ENCODE results near the gene ZNF473. TPM values are rescaled to one million over a fixed set of nuclear protein-coding genes. Genes with fewer than 3 reads are reported as not detected.

ZNF473 gene
- total RNA-seq, 1 donor from 2014 or later = 9.6 TPM

DNA sequence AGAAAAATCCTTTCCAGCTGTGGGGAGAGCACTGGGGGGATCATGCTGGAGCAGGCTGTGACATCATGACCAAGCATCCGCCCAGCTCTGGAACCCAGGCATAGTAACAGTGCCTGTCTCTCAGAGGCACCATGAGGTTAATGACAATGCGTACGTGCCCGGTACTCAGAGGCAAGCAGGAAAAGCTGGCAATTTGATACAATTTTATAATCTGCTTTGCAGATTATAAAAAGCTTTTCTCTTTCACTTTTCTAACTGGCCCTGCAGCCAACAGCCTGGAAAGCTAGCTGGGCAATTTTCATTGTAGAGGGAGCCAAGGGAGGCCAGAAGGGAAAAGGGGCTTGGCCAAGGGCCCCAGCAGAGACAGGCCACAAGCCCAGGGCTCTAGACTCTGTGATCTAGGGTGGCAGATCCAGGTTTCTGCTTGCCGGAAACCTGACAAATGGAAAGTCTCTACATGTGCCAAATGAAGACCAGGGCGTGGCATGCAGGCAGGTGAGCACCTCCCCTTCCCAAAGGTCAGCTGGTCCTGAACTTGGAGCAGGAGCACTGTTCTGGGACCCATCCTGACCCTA lies 23.3 kb upstream of the ZNF473 start:
- intact Hi-C loops (cut with micrococcal nuclease) = no loop called here

DNA sequence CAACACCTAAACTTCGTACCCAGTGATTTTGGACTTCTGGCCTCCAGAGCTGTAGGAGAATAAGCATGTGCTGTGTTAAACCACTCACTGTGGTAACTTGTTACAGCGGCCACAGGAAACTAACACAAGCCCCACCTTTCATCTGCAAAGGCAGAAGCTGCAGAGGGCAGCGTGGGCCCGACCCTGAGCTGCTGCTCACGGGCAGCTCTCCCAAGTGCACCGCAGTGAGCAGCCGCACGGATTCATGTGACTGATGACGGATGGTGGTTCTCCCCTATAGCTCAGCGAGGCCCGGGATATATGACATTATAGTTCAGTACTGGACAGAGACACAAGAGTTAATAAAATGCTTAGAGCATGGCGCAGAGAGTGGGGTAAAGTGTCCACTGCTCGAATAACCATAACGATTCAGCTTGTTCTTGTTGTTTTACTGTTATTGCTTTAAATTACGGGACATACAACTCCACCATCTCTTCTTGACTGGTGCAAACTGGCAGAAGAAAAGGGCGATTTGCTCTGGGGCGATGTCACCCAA lies 22.5 kb upstream of the ZNF473 start:
- intact Hi-C loops (cut with micrococcal nuclease) = no loop called here

DNA sequence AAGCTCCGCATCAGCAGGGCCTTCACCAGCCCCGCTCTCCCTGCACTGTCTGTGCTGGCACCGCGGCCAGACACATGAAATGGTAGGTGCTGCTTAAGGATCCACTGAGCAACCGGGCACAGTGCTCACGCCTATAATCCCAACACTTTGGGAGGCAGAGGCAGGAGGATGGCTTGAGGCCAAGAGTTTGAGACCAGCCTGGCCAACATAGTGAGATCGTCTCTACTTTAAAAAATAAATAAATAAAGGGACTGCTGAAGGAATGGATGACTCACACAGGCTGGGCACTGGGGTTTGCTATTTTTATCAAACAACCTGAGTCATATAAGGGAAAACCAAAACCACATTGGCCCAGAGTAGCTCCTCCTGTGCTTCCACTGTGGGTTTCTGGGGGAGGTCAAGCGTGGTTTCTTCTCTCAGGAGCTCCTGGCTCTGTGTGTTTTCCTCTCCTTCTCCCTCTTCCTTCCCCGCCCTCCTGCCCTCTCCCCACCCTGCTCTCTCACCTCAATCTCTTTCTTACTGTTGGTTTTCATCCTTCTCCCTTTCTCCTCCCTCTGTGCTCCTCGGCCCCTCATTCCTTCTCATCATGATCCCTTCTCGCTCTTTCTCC lies 21.9 kb upstream of the ZNF473 start:
- intact Hi-C loops (cut with micrococcal nuclease) = loop anchor here (2.0 kb wide), 1 partner anchor 21 kb away; the partner anchor contains the start of gene VRK3

DNA sequence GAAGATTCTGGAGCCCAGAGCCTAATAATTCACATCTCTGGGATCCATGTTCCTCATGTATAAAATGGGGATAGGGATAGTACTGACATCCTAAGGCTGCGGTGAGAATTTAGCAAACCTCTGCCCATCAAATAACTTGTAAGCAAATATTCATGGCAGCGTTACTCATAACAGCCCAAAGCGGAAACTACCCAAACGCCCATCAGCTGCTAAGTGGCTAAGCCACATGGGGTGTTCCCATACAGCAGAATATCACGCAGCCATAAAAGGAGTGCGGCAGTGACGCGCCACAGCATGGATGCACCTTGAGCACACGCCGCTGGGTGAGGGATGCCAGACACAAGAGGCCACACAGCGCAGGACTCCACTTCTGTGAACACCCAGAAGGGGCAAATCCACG lies 20.4 kb upstream of the ZNF473 start:
- intact Hi-C loops (cut with micrococcal nuclease) = loop anchor here (2.0 kb wide), 1 partner anchor 19 kb away; the partner anchor contains the start of gene VRK3

DNA sequence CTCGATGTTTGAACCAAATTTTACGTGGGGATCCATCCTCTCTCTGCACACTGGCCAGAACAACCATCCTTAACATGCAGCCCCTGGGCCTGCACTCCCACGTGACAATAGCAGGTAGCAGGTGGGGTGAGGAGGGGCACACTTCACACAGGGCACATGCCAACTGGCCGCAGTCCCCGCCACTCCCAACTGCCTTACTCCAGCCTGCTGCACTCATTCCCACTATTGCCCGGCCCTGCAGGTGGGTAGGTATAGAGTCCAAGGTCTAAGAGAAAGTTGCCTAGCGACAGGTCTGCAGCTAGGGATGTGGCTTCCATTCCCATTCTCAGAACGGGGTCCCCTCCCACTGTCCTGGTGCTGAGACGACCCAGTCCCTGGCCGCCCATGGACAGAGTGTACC lies 18.6 kb upstream of the ZNF473 start:
- intact Hi-C loops (cut with micrococcal nuclease) = no loop called here

DNA sequence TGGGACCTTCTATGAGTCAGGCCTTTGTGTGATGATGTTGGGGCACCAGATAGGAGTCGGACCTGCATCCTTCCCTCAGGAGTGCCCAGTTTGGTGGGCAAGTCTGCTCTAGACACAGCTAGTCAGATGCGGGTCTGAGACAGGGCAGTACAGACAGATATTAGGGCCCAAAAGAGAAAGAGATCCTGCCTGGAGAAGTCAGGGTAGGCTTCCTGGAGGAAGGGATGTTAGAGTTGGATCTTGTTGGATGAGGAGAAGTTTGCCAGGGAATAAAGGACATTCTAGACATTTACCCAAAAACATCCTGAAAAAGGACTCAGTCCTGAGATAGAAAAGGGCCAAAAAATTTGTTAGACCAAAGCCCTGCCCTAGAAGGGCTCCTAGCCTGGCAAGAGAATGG lies 17.9 kb upstream of the ZNF473 start:
- intact Hi-C loops (cut with micrococcal nuclease) = no loop called here

- intact Hi-C loops (cut with micrococcal nuclease) = no loop called here
Observed at GRCh38 chr19:50008532-50008931, 17.3 kb upstream of the ZNF473 start.

GRCh38 chr19:50016225-50016807 lies 9.5 kb upstream of the ZNF473 start:
- intact Hi-C loops (cut with micrococcal nuclease) = no loop called here

- intact Hi-C loops (cut with micrococcal nuclease) = no loop called here
Observed at GRCh38 chr19:50020481-50020880, 5.3 kb upstream of the ZNF473 start.

DNA sequence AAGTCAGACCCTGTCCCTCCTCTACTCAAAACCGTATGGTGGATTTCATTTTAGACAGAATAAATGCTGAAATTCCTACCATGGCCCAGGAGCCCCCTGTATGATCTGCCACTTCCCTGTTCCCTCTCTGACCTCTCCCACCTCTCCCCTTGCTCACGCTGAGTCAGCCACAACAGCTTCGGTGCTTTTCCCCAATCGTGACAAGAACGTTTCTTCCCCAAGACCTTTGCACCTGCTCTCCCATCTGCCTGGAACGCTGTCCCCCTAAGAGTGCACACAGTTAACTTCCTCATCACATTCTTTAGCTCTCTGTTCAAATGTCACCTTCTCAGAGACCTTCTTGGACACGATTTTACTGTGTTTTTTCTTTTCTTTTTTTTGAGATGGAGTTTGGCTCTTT lies 3.0 kb upstream of the ZNF473 start:
- intact Hi-C loops (cut with micrococcal nuclease) = no loop called here

DNA sequence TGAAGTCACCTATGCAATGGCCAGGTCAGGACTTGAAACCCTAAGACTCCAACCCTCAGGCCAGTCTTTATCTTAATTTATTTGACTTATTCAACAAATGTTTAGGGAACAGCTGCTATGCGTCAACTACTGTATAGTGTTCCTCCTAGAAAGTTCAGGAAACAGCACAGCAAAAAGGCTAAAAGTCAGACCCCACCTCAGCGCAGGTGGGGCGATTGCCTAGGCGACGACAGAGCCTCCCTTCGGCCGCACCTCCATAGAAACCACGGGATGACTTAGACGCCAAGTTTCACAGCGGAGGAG lies 1.1 kb upstream of the ZNF473 start:
- intact Hi-C loops (cut with micrococcal nuclease) = loop anchor here (1.0 to 2.0 kb wide), 13 partner anchors 20 to 701 kb away; partner anchors contain the start of genes AKT1S1, ATF5, FUZ and KCNC3

GRCh38 chr19:50025022-50025793 lies 597 bp upstream of the ZNF473 start, which contains the start of gene VRK3:
Gene VRK3, minus strand, starts transcription at chr19:50025372. Its CDS starts 9,210 bp downstream, at chr19:50016162.
- intact Hi-C loops (cut with micrococcal nuclease) = loop anchor here (1.0 to 2.0 kb wide), 13 partner anchors 20 to 700 kb away; partner anchors contain the start of genes AKT1S1, ATF5, FUZ and KCNC3

DNA sequence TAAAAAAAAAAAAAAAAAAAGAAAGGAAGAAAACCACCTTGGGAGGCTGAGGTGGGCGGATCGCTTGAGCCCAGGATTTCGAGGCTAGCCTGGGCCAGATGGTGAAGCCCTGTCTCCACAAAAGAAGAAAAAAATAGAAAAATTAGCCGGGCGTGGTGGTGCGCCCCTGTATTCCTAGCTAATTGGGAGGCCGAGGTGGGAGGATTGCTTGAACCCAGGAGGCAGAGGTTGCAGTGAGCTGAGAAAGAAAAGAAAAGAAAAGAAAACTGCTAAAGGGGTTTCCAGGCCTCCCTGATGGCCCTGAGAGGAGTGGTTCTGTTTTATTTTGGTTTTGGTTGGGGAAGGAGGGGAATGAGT lies 723 bp downstream of the ZNF473 start:
- intact Hi-C loops (cut with micrococcal nuclease) = no loop called here

- intact Hi-C loops (cut with micrococcal nuclease) = no loop called here
Observed at GRCh38 chr19:50030225-50030624, 4.4 kb downstream of the ZNF473 start.

- intact Hi-C loops (cut with micrococcal nuclease) = no loop called here
Observed at GRCh38 chr19:50030937-50031336, 5.1 kb downstream of the ZNF473 start.

DNA sequence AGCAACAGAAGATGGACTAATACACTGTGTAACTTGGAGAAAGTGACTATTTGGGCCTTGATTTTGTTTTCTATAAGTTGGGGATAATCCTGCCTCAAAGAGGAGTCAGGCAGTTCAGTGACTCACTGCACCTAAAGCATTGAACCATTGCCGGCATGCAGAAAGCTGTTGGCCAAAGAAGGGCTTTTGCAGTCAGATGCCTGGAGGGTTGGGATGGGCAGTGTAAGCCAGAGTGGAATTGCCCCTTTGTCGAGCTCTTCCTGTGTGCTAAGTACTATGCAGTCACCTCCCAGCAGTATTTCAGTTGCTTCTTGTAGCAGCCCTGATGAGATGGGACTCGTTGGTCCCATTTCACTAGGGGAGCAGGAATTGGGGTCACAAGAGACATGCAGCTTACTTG lies 11.1 kb downstream of the ZNF473 start:
- intact Hi-C loops (cut with micrococcal nuclease) = no loop called here

DNA sequence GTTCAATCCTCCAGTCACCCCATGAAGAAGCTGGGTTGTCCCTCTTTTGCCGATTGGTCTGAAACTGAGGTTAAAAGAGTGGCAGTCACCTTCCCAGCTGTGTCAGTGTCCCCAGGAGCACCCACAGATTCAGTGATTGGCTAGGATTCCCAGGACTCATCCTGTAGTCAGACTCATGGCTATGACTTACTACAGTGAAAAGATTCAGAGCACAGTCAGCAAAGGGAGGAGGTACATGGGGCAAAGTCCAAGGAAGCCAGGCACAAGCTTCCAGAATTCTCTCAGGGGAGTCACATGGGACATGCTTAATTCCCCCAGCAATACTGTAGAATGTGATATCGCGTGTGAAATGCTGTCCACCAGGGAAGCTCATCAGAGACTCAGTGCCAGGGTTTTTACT lies 14.2 kb downstream of the ZNF473 start:
- intact Hi-C loops (cut with micrococcal nuclease) = no loop called here

GRCh38 chr19:50040967-50041366 lies 15.2 kb downstream of the ZNF473 start:
- intact Hi-C loops (cut with micrococcal nuclease) = no loop called here

DNA sequence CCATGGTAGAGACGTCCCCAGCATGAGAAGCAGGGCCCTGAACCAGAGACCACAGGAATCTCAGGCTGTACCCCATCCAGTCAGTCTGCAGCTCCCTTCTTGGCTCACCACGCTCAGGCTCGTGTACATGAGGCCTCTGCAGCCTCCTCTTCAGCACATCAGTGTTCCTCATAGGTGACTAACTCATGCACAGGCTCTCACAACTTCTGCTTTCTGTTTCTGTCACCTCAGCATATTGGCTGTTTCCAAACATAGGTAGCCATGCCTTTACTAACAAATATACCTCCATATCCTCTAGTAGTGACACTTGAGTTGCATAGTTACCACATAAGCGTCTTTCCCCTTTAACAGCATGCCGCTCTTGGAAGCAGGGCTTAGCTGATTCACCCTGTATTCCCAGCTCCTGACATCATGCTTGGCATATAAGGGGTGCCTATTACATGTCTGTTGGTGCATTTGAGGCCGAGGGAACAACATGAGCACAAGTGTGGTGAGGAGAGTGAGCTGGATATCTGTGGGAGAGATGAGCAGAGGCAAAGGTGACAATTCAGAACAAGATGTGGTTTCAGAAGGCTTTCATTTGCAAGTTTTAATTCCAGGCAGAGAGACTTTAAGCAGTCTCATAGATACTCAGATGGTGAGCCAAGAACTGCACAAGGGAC lies 16.7 kb downstream of the ZNF473 start:
- intact Hi-C loops (cut with micrococcal nuclease) = no loop called here

DNA sequence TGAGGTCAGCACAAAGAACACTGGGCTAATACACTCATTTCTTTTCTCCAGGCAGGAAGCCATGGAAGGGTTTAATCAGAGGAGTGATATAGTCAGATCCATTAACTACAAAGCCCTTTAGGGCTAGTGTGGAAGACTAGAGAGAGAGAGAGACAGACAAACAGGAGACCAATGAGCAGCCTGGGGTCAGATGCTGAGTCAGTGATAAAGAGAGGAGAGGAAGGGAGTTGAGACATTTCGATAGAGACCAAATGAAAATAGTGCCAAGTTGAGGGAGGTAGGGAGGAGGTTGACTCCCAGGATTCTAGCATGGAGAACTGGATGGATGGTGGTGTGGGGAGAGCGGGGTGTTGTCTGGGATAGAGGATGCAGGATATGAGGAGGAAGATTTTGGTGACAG lies 18.2 kb downstream of the ZNF473 start:
- intact Hi-C loops (cut with micrococcal nuclease) = no loop called here

GRCh38 chr19:50044922-50045321 lies 19.1 kb downstream of the ZNF473 start:
- intact Hi-C loops (cut with micrococcal nuclease) = no loop called here

Data from T-helper 1 cell treated with Interleukin-12 subunit alpha and Interleukin-12 subunit beta and Interleukin-4 antibody, amounts not matched to agents 30 ng/mL and 1 ng/mL, for 36 hours (primary cell).